ENCODE measurements around the gene ALG1L2. TPM values are rescaled to one million over a fixed set of nuclear protein-coding genes. Genes with fewer than 3 reads are reported as not detected.
"Not testable (repeated sequence)": the region's sequence is repeated elsewhere in the genome, so short reads cannot be mapped to it uniquely, and the experiment has no call there.

Gene ALG1L2
- polyA plus RNA-seq, 1 donor from 2014 or later = 1.1 TPM

DNA sequence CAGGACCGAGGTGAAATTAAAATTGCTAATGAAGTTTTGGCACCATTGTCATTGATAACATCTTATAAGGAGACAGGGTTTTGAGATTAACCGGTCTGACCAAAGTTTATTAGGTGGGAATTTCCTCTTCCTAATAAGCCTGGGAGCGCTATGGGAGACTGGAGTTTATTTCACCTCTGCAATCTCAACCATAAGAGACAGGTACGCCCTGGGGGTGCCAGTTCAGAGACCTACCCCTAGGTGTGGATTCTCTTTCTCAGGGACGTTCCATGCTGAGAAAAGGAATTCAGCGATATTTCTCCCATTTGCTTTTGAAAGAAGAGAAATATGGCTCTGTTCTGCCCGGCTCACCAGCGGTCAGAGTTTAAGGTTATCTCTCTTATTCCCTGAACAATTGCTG lies 57.4 kb downstream of the ALG1L2 start:
- H3K4me1 Mint-ChIP-seq, H3K27ac Mint-ChIP-seq, H3K36me3 Mint-ChIP-seq, H3K27me3 Mint-ChIP-seq, H3K4me3 Mint-ChIP-seq, H3K9me3 Mint-ChIP-seq: not testable (repeated sequence)

GRCh38 chr3:130140756-130141155 lies 59.1 kb downstream of the ALG1L2 start:
- H3K4me3 Mint-ChIP-seq, H3K36me3 Mint-ChIP-seq, H3K9me3 Mint-ChIP-seq, H3K27ac Mint-ChIP-seq, H3K4me1 Mint-ChIP-seq, H3K27me3 Mint-ChIP-seq: not testable (repeated sequence)

GRCh38 chr3:130143648-130144327 lies 62.2 kb downstream of the ALG1L2 start:
- H3K9me3 Mint-ChIP-seq, H3K27me3 Mint-ChIP-seq, H3K4me3 Mint-ChIP-seq, H3K4me1 Mint-ChIP-seq, H3K36me3 Mint-ChIP-seq, H3K27ac Mint-ChIP-seq: not testable (repeated sequence)

DNA sequence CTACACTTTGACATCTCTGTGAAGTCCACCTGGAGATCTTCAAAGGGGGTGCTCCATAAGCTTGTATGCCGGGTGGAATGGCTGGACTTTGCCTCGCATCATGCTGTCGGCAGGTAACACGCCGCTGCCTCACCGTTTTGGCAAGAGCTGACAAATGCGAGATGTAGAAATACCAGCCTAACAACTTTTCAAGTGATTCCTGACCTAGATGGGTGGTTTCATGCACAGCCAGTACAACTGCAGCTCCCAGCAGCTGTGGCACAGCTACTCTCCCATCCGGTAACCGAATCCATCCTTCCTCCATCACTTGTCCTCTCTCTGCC lies 62.7 kb downstream of the ALG1L2 start:
- H3K4me3 Mint-ChIP-seq, H3K27ac Mint-ChIP-seq, H3K9me3 Mint-ChIP-seq, H3K27me3 Mint-ChIP-seq, H3K36me3 Mint-ChIP-seq, H3K4me1 Mint-ChIP-seq: not testable (repeated sequence)

GRCh38 chr3:130145456-130145855 lies 63.8 kb downstream of the ALG1L2 start:
- not testable (repeated sequence) for H3K9me3 Mint-ChIP-seq, H3K4me1 Mint-ChIP-seq, H3K4me3 Mint-ChIP-seq, H3K36me3 Mint-ChIP-seq, H3K27me3 Mint-ChIP-seq, H3K27ac Mint-ChIP-seq

- H3K27me3 Mint-ChIP-seq, H3K4me1 Mint-ChIP-seq, H3K27ac Mint-ChIP-seq, H3K4me3 Mint-ChIP-seq: not testable (repeated sequence)
- peaks cover 12% of the 10 kb centered on the region for H3K36me3 Mint-ChIP-seq
- peaks cover 0 to 14% (median 2%) of the 10 kb centered on the region in 3 donors for H3K9me3 Mint-ChIP-seq
Measured at GRCh38 chr3:130146465-130146864, 64.8 kb downstream of the ALG1L2 start.

Other genes with a start within 250 kb of the ALG1L2 start
- gene TMCC1, start 188.1 kb upstream of the ALG1L2 start, polyA plus RNA-seq = 8.2 TPM
- gene TRH, start 107.1 kb upstream of the ALG1L2 start, polyA plus RNA-seq = not detected